HG03571 (cell line): ENCODE measurements around the gene BAHCC1.

Experiments
- ATAC-seq: cut with Tn5 transposase; IDR thresholded peaks from one replicate; pipeline ENCODE4 v1.9.1; 2021; ENCODE audit not compliant: unreplicated experiment

Gene BAHCC1

GRCh38 chr17:81459224-81459623 is 64.0 kb downstream of the BAHCC1 start:
- ATAC-seq: no peak

- no peak for ATAC-seq
These were observed 64.6 kb downstream of the BAHCC1 start for GRCh38 chr17:81459864-81460263.

GRCh38 chr17:81460856-81461460 is 65.7 kb downstream of the BAHCC1 start:
- no peak for ATAC-seq

GRCh38 chr17:81461607-81462500 is 66.6 kb downstream of the BAHCC1 start:
- no peak for ATAC-seq

GRCh38 chr17:81462506-81463125 is 67.4 kb downstream of the BAHCC1 start:
- no peak for ATAC-seq

- no peak for ATAC-seq
These were observed 68.2 kb downstream of the BAHCC1 start for GRCh38 chr17:81463506-81463905.

- ATAC-seq: no peak
These were observed 69.3 kb downstream of the BAHCC1 start for GRCh38 chr17:81464586-81464985.

GRCh38 chr17:81465910-81466309 is 70.7 kb downstream of the BAHCC1 start:
- ATAC-seq: no peak

GRCh38 chr17:81466564-81467472 is 71.6 kb downstream of the BAHCC1 start:
- ATAC-seq: no peak

GRCh38 chr17:81468111-81468769 is 73.0 kb downstream of the BAHCC1 start:
- no peak for ATAC-seq

- no peak for ATAC-seq
These were observed 73.5 kb downstream of the BAHCC1 start for GRCh38 chr17:81468770-81469121.

GRCh38 chr17:81469266-81469665 is 74.0 kb downstream of the BAHCC1 start:
- no peak for ATAC-seq

- ATAC-seq: no peak
These were observed 75.2 kb downstream of the BAHCC1 start for GRCh38 chr17:81470270-81470943.

GRCh38 chr17:81470944-81471817 is 75.9 kb downstream of the BAHCC1 start:
- ATAC-seq: no peak

- ATAC-seq: no peak
These were observed 76.7 kb downstream of the BAHCC1 start for GRCh38 chr17:81471818-81472456.

- no peak for ATAC-seq
These were observed 77.8 kb downstream of the BAHCC1 start for GRCh38 chr17:81473019-81473418.

GRCh38 chr17:81474958-81475357 is 79.7 kb downstream of the BAHCC1 start:
- ATAC-seq: no peak

- no peak for ATAC-seq
These were observed 80.8 kb downstream of the BAHCC1 start for GRCh38 chr17:81476097-81476496.

GRCh38 chr17:81476635-81477034 is 81.4 kb downstream of the BAHCC1 start:
- no peak for ATAC-seq
